ENCODE measurements around the gene PSG5.
"Not testable (repeated sequence)": the region's sequence is repeated elsewhere in the genome, so short reads cannot be mapped to it uniquely, and the experiment has no call there.

GRCh38 chr19:43162261-43162660, 24.1 kb downstream of the PSG5 start:
- not testable (repeated sequence) for TF ChIP-seq ZNF341 (tag by site-specific recombination; IDR thresholded peaks at IDR 0.05; ENCODE audit: low read depth); ZNF548 (tag by site-specific recombination; IDR thresholded peaks at IDR 0.05); YY1 (tag by site-specific recombination; IDR thresholded peaks at IDR 0.05); ZNF747 (tag by site-specific recombination; IDR thresholded peaks at IDR 0.05)
- TF ChIP-seq, protein P1, sequence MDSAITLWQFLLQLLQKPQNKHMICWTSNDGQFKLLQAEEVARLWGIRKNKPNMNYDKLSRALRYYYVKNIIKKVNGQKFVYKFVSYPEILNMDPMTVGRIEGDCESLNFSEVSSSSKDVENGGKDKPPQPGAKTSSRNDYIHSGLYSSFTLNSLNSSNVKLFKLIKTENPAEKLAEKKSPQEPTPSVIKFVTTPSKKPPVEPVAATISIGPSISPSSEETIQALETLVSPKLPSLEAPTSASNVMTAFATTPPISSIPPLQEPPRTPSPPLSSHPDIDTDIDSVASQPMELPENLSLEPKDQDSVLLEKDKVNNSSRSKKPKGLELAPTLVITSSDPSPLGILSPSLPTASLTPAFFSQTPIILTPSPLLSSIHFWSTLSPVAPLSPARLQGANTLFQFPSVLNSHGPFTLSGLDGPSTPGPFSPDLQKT (IDR thresholded peaks at IDR 0.05; ENCODE audit: borderline replicate concordance, low read depth, low read length) = not testable (repeated sequence)
